HFF-Myc (cell line): ENCODE measurements around the gene ASCC3.
"Not testable (repeated sequence)": the region's sequence is repeated elsewhere in the genome, so short reads cannot be mapped to it uniquely, and the experiment has no call there.

Source experiments
- DNase-seq: peaks from one replicate; pipeline ENCODE4 v3.0.0-alpha.2; 2011; ENCODE audit warnings: low read depth; ENCODE audit errors: extremely low read depth
- H3K4me3 ChIP-seq: replicated peaks from 2 replicates; pipeline ENCODE4 v1.5.1; 2011; ENCODE audit warnings: low read depth, mild to moderate bottlenecking, control low read depth, low read length
- CTCF ChIP-seq: IDR thresholded peaks from 2 replicates; pipeline ENCODE4 v1.5.1; 2012; ENCODE audit warnings: mild to moderate bottlenecking, low read depth, low read length, control low read depth; ENCODE audit errors: missing control alignments

The ASCC3 gene

DNA sequence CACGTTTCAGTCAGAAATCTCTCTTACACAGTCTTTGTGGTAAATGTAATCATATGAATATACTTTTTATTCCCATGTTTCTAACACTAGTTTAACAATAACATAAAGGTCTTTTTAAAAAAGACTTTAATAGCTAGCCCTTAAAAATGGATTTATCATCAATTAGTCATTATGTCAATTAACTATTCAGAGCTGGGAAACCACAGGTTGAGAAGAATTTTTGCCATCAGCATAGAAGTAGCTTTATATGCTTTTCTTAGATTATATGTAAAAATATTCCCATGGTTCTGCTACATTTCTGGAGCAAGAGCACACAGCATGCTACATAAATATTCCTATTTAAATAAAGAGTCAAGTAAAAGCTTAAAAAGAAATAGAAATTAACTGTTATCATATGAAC, 35.5 kb downstream of the ASCC3 start:
- TF ChIP-seq CTCF, result no peak
- DNase-seq, result no peak
- H3K4me3 ChIP-seq, result no peak overlapping the region

DNA sequence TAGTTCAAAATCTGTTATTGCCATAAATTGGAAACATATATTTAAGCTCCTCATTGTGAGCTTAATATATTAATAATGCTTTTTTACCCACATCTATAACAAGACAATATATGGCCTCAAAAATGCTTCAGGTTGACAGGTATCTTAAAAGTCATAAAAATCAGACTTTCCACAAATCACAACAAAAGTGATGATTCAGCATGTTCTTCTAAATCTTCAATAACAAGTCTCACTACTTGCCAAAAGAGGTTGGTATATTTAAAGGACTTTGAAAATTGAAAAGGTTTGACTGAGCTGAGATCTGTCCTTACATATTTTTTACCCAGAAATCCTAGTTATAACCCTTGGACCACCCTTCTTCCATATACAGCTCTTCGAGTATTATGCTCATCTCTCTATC, 41.7 kb downstream of the ASCC3 start:
- DNase-seq, result no peak

DNA sequence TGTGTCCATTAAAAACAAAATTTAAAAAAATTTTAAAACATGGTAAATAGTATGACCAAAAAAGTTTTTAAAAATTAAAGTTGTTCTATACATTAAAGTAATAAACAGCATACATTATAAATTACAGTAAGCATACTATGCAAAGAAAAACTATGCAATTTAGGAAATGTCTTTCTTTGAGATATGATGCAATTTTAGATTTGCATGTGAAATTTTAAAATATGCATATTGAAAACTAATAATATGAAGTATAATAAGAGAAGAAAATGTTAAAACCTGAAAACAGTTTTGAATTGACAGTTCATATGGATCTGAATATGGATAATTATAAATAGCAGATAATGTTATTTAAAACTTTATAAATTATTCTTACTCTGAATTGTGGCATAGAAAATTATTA, 43.1 kb downstream of the ASCC3 start:
- DNase-seq, result no peak
- no peak for TF ChIP-seq CTCF
- no peak overlapping the region for H3K4me3 ChIP-seq

More for the DNA sequence above, 41.7 kb downstream of the ASCC3 start:
- no peak overlapping the region for H3K4me3 ChIP-seq
- no peak for TF ChIP-seq CTCF

GRCh38 chr6:100833972-100834574, 47.1 kb downstream of the ASCC3 start:
- DNase-seq, result no peak
- no peak for TF ChIP-seq CTCF
- H3K4me3 ChIP-seq, result no peak overlapping the region

DNA sequence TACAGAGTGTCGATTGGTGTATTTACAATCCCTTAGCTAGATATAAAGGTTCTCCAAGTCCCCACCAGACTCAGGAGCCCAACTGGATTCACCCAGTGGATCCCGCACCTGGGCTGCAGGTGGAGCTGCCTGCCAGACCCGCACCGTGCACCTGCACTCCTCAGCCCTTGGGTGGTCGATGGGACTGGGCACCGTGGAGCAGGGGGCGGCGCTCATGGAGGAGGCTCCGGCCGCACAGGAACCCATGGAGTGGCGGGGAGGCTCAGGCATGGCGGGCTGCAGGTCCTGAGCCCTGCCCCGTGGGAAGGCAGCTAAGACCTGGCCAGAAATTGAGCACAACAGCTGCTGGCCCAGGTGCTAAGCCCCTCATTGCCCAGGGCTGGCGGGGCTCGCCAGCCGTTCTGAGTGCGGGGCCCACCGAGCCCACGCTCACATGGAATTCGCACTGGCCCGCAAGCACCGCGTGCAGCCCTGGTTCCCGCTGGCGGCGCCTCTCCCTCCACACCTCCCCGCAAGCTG, 52.0 kb downstream of the ASCC3 start:
- not testable (repeated sequence) for H3K4me3 ChIP-seq, DNase-seq

GRCh38 chr6:100823041-100823440, 58.1 kb downstream of the ASCC3 start:
- DNase-seq, result no peak
- H3K4me3 ChIP-seq, result no peak overlapping the region
- TF ChIP-seq CTCF, result no peak

DNA sequence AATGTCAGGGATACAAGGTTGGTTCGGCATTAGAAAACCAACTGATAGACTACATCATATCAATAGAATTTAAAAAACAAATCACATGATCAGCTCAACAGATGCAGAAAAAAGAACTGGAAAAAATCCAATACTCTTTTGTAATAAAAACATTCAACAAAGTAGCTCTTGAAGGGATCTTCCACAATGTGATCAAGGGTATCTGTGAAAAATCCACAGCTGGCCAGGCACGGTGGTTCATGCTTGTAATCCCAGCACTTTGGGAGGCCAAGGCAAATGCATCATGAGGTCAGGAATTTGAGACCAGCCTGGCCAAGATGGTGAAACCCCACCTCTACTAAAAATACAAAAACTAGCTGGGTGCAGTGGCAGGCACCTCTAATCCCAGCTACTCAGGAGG, 63.1 kb downstream of the ASCC3 start:
- DNase-seq, result no peak
- H3K4me3 ChIP-seq, result no peak overlapping the region
- TF ChIP-seq CTCF, result no peak
